ENCODE results near the gene SORCS2.

- TF ChIP-seq CTCF (IDR thresholded peaks at IDR 0.05; ENCODE audit: low read length) (no peak), EZH2 (IDR thresholded peaks at IDR 0.05; ENCODE audit: borderline replicate concordance, low read length) (no peak)
Measured at GRCh38 chr4:7675612-7676320, 483.4 kb downstream of the SORCS2 start.

Measured in OCI-LY1 (cell line).